HepG2 (cell line): Measurements from ENCODE around the gene KIAA0040.
A peak's percentile ranks its signal among the peaks of the same experiment; 100 is the strongest.

Source experiments
- CENPX ChIP-seq: sonication (generic); formaldehyde crosslinking; IDR thresholded peaks from 2 replicates; pipeline ENCODE4 v1.9.0; 2021; ENCODE audit warnings: mild to moderate bottlenecking, missing genetic modification reagents, moderate library complexity
- HNRNPL ChIP-seq: fragments of 200-400 bp; formaldehyde crosslinking; IDR thresholded peaks from 2 replicates; pipeline ENCODE4 v1.6.1; 2017; ENCODE audit warnings: mild to moderate bottlenecking, low read depth, low read length
- ZNF143 ChIP-seq: sonication (generic); formaldehyde crosslinking; IDR thresholded peaks from 2 replicates; pipeline ENCODE4 v1.4.0; 2020; ENCODE audit warnings: missing genetic modification reagents
- TF ChIP-seq, protein P1 (sequence below): sonication (generic); formaldehyde crosslinking; IDR thresholded peaks from 2 replicates; pipeline ENCODE4 v1.5.0; 2020; ENCODE audit warnings: mild to moderate bottlenecking, missing genetic modification reagents, moderate library complexity

DNA sequence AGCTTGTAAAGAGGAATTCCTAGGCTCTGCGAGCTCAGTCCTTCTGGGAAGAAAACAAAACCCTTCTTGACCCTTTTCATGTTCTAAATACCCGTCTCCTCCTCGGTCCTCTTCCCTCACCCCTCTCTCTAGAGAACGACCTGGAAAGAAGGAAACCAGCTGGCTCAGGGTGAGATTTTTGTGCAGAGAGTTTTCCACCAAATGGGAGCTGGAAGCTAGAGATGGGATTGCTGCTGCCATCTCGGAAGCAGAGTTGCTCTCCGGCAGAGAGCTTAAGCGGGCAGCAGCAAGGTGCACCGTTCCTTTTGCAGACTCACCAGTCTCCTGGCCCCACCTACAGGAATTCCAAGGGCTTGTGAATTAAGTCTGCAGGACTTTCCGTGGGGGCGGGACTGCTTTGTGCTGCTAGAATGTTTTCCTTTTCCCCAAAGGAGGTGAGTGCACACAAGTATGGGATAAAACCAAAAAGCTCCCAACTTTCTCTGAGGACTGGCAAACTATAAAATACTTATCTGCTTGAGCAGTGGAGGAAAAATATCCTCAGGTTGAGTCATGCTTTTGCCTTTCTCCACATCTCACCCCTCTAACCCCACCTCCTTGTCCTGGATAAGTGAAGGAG lies 29.1 kb upstream of the KIAA0040 start:
- TF ChIP-seq HNRNPL (no peak), ZNF143 (CRISPR knock-in tag) (no peak), CENPX (CRISPR knock-in tag) (no peak)
- TF ChIP-seq, protein P1, sequence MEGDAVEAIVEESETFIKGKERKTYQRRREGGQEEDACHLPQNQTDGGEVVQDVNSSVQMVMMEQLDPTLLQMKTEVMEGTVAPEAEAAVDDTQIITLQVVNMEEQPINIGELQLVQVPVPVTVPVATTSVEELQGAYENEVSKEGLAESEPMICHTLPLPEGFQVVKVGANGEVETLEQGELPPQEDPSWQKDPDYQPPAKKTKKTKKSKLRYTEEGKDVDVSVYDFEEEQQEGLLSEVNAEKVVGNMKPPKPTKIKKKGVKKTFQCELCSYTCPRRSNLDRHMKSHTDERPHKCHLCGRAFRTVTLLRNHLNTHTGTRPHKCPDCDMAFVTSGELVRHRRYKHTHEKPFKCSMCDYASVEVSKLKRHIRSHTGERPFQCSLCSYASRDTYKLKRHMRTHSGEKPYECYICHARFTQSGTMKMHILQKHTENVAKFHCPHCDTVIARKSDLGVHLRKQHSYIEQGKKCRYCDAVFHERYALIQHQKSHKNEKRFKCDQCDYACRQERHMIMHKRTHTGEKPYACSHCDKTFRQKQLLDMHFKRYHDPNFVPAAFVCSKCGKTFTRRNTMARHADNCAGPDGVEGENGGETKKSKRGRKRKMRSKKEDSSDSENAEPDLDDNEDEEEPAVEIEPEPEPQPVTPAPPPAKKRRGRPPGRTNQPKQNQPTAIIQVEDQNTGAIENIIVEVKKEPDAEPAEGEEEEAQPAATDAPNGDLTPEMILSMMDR (CRISPR knock-in tag), result peak; percentile 5; the same call in 1 of the 2 replicates
